Natural killer cell (primary cell): ENCODE data around the gene CYP2U1. TPM values are rescaled to one million over a fixed set of nuclear protein-coding genes. Genes with fewer than 3 reads are reported as not detected.

Experiments used
- ATAC-seq, 3 donors: fragments of 150-1000 bp in 2 of 3; fragments of 200-7000 bp in 1 of 3; cut with Tn5 transposase; 1 replicate in 1 of 3; 2 replicates in 2 of 3; pipeline ENCODE4 v1.10.0; 2021; ENCODE audit warnings: mild to moderate bottlenecking in 2 of 3, moderate library complexity in 2 of 3
- DNase-seq, 2 donors: peaks; one replicate each; pipeline versions ENCODE4 v3.0.0 to v3.0.0-alpha.2; 2013 to 2021; ENCODE audit warnings: mixed read lengths in 1 of 2
- H3K27ac ChIP-seq: one replicate; pipeline ENCODE4 v1.5.1; 2013; ENCODE audit warnings: mild to moderate bottlenecking, low read length
- H3K27me3 ChIP-seq: one replicate; pipeline ENCODE4 v1.6.1; 2013; ENCODE audit warnings: low read length; ENCODE audit not compliant: control insufficient read depth, insufficient read depth
- H3K36me3 ChIP-seq: one replicate; pipeline ENCODE4 v1.6.1; 2013; ENCODE audit warnings: low read length; ENCODE audit not compliant: control insufficient read depth, insufficient read depth
- H3K4me1 ChIP-seq: one replicate; pipeline ENCODE4 v1.6.1; 2013; ENCODE audit warnings: low read length; ENCODE audit not compliant: control insufficient read depth, insufficient read depth
- H3K4me3 ChIP-seq: one replicate; pipeline ENCODE4 v1.5.1; 2013; ENCODE audit warnings: low read length
- H3K9me3 ChIP-seq: one replicate; pipeline ENCODE4 v1.6.1; 2013; ENCODE audit warnings: low read length; ENCODE audit not compliant: control insufficient read depth, insufficient read depth
- H3K27ac Mint-ChIP-seq, 2 donors: one replicate each; pipeline ENCODE4 v1.8.0; 2022; ENCODE audit warnings: mild to moderate bottlenecking in 2 of 2, mixed read lengths in 2 of 2, moderate library complexity in 1 of 2
- H3K27me3 Mint-ChIP-seq, 2 donors: one replicate each; pipeline ENCODE4 v1.8.0; 2022; ENCODE audit warnings: low read depth in 2 of 2, mixed read lengths in 2 of 2
- H3K36me3 Mint-ChIP-seq: one replicate; pipeline ENCODE4 v1.8.0; 2022; ENCODE audit warnings: mixed read lengths
- H3K4me1 Mint-ChIP-seq, 2 donors: one replicate each; pipeline ENCODE4 v1.8.0; 2022; ENCODE audit warnings: mixed read lengths in 2 of 2
- H3K4me3 Mint-ChIP-seq: one replicate; pipeline ENCODE4 v1.8.0; 2022; ENCODE audit warnings: mild to moderate bottlenecking, moderate library complexity, mixed read lengths
- H3K9me3 Mint-ChIP-seq, 2 donors: one replicate each; pipeline ENCODE4 v1.8.0; 2022; ENCODE audit warnings: mixed read lengths in 2 of 2
- WGBS: methylation state at CpG from one replicate; pipeline ENCODE4 v1.1.7; 2013; ENCODE audit warnings: missing lambda C conversion rate; ENCODE audit not compliant: insufficient coverage; 5-methylcytosine and 5-hydroxymethylcytosine counted together
- intact Hi-C: fragments of 100-400 bp; cut with micrococcal nuclease; formaldehyde crosslinking; loops from one replicate; pipeline ENCODE4 v1.14.2; 2022
- total RNA-seq, 4 donors: library from RNA; stranded (reverse); fragments of 120-200 nt in 1 of 4; gene quantifications; one replicate each; pipeline versions ENCODE4 v1.2.3 to v1.2.4, GENCODE V29; 2013 to 2022
- TF ChIP-seq, protein P1 (sequence below): fragments of 200-600 bp; IDR thresholded peaks from one replicate; pipeline ENCODE4 v1.8.0; 2022; ENCODE audit warnings: antibody characterized with exemption

The CYP2U1 gene
- total RNA-seq, 3 donors from 2014 or later (not counting 1 experiment from before 2014, with no cell fraction given) = 2.5 to 4.5 (median 3.4) TPM

GRCh38 chr4:107915220-107915619 lies 16.1 kb upstream of the CYP2U1 start:
- H3K27ac ChIP-seq = no peak overlapping the region
- intact Hi-C loops = no loop called here
- no peak for ATAC-seq
- H3K4me1 ChIP-seq = no peaks in the 10 kb centered on the region
- DNase-seq = no peak
- 86% methylated on average over 1 of the region's 1 CpG for WGBS
- H3K4me3 ChIP-seq = no peak overlapping the region
- no peaks in the 10 kb centered on the region for H3K36me3 ChIP-seq
- peaks cover 0 to 2% of the 10 kb centered on the region in 2 donors for H3K9me3 Mint-ChIP-seq
- H3K4me3 Mint-ChIP-seq = no peak overlapping the region
- H3K36me3 Mint-ChIP-seq = peaks cover 7% of the 10 kb centered on the region
- peaks cover 10 to 23% of the 10 kb centered on the region in 2 donors for H3K27me3 Mint-ChIP-seq
- H3K27ac Mint-ChIP-seq = no peak overlapping the region
- peaks cover 3% of the 10 kb centered on the region for H3K27me3 ChIP-seq
- H3K9me3 ChIP-seq = no peaks in the 10 kb centered on the region
- no peaks in the 10 kb centered on the region for H3K4me1 Mint-ChIP-seq
- TF ChIP-seq, protein P1, sequence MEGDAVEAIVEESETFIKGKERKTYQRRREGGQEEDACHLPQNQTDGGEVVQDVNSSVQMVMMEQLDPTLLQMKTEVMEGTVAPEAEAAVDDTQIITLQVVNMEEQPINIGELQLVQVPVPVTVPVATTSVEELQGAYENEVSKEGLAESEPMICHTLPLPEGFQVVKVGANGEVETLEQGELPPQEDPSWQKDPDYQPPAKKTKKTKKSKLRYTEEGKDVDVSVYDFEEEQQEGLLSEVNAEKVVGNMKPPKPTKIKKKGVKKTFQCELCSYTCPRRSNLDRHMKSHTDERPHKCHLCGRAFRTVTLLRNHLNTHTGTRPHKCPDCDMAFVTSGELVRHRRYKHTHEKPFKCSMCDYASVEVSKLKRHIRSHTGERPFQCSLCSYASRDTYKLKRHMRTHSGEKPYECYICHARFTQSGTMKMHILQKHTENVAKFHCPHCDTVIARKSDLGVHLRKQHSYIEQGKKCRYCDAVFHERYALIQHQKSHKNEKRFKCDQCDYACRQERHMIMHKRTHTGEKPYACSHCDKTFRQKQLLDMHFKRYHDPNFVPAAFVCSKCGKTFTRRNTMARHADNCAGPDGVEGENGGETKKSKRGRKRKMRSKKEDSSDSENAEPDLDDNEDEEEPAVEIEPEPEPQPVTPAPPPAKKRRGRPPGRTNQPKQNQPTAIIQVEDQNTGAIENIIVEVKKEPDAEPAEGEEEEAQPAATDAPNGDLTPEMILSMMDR = no peak

- H3K36me3 ChIP-seq = no peaks in the 10 kb centered on the region
- no peak overlapping the region for H3K27ac ChIP-seq
- intact Hi-C loops = no loop called here
- peaks cover 13 to 29% of the 10 kb centered on the region in 2 donors for H3K27me3 Mint-ChIP-seq
- ATAC-seq (no peak), DNase-seq (no peak)
- peaks cover 0 to 2% of the 10 kb centered on the region in 2 donors for H3K9me3 Mint-ChIP-seq
- TF ChIP-seq, protein P1 = no peak
- H3K4me1 ChIP-seq = no peaks in the 10 kb centered on the region
- peaks cover 4% of the 10 kb centered on the region for H3K27me3 ChIP-seq
- no peaks in the 10 kb centered on the region for H3K4me1 Mint-ChIP-seq
- no peaks in the 10 kb centered on the region for H3K9me3 ChIP-seq
- H3K4me3 Mint-ChIP-seq = no peak overlapping the region
- peaks cover 7% of the 10 kb centered on the region for H3K36me3 Mint-ChIP-seq
- H3K27ac Mint-ChIP-seq = no peak overlapping the region
- H3K4me3 ChIP-seq = no peak overlapping the region
Observed at GRCh38 chr4:107916623-107917022, 14.7 kb upstream of the CYP2U1 start.

GRCh38 chr4:107917500-107917899 lies 13.8 kb upstream of the CYP2U1 start:
- ATAC-seq (no peak), DNase-seq (no peak)
- peaks cover 6% of the 10 kb centered on the region for H3K27me3 ChIP-seq
- Mint-ChIP-seq H3K4me3 (no peak overlapping the region), H3K36me3 (peaks cover 7% of the 10 kb centered on the region), H3K9me3 (peaks cover 0 to 2% of the 10 kb centered on the region in 2 donors), H3K27ac (no peak overlapping the region), H3K27me3 (peaks cover 13 to 38% of the 10 kb centered on the region in 2 donors), H3K4me1 (no peaks in the 10 kb centered on the region)
- no peaks in the 10 kb centered on the region for H3K9me3 ChIP-seq
- no peak overlapping the region for H3K4me3 ChIP-seq
- H3K4me1 ChIP-seq = no peaks in the 10 kb centered on the region
- no peak overlapping the region for H3K27ac ChIP-seq
- WGBS = 83% methylated on average over 1 of the region's 2 CpGs
- intact Hi-C loops = no loop called here
- H3K36me3 ChIP-seq = no peaks in the 10 kb centered on the region
- TF ChIP-seq, protein P1 = no peak
